Mucosa of descending colon (tissue), 3 donors: ENCODE data around the gene KCNS1. TPM values are rescaled to one million over a fixed set of nuclear protein-coding genes. Genes with fewer than 3 reads are reported as not detected.
A peak's percentile ranks its signal among the peaks of the same experiment; 100 is the strongest.

Experiments
- ATAC-seq: fragments of 200-7000 bp; cut with Tn5 transposase; one replicate; pipeline ENCODE4 v1.9.1; 2020; ENCODE audit warnings: mild to moderate bottlenecking, moderate library complexity
- DNase-seq, 3 donors: peaks; one replicate each; pipeline ENCODE4 v3.0.0-alpha.2; 2020
- H3K36me3 ChIP-seq: fragments of 200-600 bp; one replicate; pipeline ENCODE4 v1.8.0; 2021; ENCODE audit warnings: low read depth, mild to moderate bottlenecking
- H3K4me1 ChIP-seq: fragments of 200-600 bp; one replicate; pipeline ENCODE4 v1.8.0; 2021; ENCODE audit warnings: low read depth, mild to moderate bottlenecking
- H3K4me3 ChIP-seq: fragments of 200-600 bp; one replicate; pipeline ENCODE4 v1.8.0; 2021; ENCODE audit warnings: mild to moderate bottlenecking
- H3K9me3 ChIP-seq: fragments of 200-600 bp; one replicate; pipeline ENCODE4 v1.8.0; 2021; ENCODE audit warnings: mild to moderate bottlenecking
- intact Hi-C, 2 donors: fragments of 100-400 bp; cut with DNase I in 1 of 2; cut with micrococcal nuclease in 1 of 2; formaldehyde crosslinking; loops; one replicate each; pipeline versions ENCODE4 v1.11.0 to v1.11.1; 2022; cut with DNase I, micrococcal nuclease
- total RNA-seq, 3 donors: library from RNA; stranded (reverse); fragmentation: NEBNext Ultra II Directional in 2 of 3; extraction: Animal tissue kit (Norgen Biotek cat#: 25700) in 2 of 3; gene quantifications; one replicate each; pipeline versions ENCODE4 v1.2.1 to v1.2.4, GENCODE V29; 2021 to 2023
- TF ChIP-seq, protein P1 (sequence below): fragments of 200-600 bp; IDR thresholded peaks from one replicate; pipeline ENCODE4 v1.8.0; 2022; ENCODE audit warnings: antibody characterized with exemption, mild to moderate bottlenecking
- donor health status: DM: no; HTN: no; CAD: no; lungs with moderate emphysema.
- donor health status: DM: no; HTN: no; CAD: no.
- donor health status: DM: no; HTN: yes; CAD: no.

KCNS1 gene
- total RNA-seq, 3 donors from 2014 or later: 0.09 to 0.17 TPM; not detected in 1

DNA sequence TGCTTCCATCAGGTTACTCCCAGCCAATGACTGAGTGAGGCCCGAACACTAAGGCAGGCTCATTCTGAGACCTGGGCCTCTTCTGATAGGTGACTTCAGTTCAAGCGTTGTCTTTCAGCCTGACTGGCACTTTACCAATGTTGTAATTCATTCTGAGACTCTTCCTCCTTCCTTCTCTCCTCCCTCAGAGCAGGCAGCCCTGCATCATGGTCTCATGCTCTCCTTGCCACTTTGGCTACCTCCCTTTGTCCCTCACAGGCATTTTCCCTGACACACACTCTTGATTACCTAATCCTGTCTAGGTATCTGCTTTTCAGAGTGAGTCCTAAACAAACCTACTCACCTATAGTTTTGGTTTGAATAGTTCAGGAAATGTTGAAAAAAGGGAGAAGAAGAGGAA lies 36.0 kb upstream of the KCNS1 start:
- Histone ChIP-seq H3K9me3 (no peaks in the 10 kb centered on the region), H3K4me1 (peaks cover 13% of the 10 kb centered on the region), H3K36me3 (no peaks in the 10 kb centered on the region), H3K4me3 (no peak overlapping the region)
- TF ChIP-seq, protein P1, sequence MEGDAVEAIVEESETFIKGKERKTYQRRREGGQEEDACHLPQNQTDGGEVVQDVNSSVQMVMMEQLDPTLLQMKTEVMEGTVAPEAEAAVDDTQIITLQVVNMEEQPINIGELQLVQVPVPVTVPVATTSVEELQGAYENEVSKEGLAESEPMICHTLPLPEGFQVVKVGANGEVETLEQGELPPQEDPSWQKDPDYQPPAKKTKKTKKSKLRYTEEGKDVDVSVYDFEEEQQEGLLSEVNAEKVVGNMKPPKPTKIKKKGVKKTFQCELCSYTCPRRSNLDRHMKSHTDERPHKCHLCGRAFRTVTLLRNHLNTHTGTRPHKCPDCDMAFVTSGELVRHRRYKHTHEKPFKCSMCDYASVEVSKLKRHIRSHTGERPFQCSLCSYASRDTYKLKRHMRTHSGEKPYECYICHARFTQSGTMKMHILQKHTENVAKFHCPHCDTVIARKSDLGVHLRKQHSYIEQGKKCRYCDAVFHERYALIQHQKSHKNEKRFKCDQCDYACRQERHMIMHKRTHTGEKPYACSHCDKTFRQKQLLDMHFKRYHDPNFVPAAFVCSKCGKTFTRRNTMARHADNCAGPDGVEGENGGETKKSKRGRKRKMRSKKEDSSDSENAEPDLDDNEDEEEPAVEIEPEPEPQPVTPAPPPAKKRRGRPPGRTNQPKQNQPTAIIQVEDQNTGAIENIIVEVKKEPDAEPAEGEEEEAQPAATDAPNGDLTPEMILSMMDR: no peak
- DNase-seq (no peak), ATAC-seq (no peak)
- intact Hi-C loops: no loop called here

DNA sequence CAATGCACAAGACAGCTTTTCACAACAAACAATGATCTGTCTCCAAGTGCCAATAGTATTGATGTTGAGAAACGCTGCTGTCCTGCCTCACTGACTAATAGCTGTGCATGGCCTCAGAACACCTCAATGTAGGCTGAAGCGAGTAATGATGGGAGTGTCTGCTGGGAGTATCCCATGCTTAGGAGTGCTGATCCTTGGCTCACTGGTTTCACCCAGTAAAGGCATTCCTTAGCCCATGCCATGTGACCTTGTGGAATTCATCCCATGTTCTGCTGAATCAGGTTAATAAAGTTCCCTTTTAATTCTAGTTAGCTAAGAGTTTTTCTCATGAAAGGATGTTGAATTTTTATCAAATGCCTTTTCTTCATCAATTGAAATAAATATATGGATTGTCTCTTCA lies 27.2 kb upstream of the KCNS1 start:
- intact Hi-C loops: no loop called here
- DNase-seq (no peak), ATAC-seq (peak; percentile 68)
- TF ChIP-seq, protein P1: no peak
- Histone ChIP-seq H3K4me3 (no peak overlapping the region), H3K4me1 (no peaks in the 10 kb centered on the region), H3K9me3 (no peaks in the 10 kb centered on the region), H3K36me3 (no peaks in the 10 kb centered on the region)

DNA sequence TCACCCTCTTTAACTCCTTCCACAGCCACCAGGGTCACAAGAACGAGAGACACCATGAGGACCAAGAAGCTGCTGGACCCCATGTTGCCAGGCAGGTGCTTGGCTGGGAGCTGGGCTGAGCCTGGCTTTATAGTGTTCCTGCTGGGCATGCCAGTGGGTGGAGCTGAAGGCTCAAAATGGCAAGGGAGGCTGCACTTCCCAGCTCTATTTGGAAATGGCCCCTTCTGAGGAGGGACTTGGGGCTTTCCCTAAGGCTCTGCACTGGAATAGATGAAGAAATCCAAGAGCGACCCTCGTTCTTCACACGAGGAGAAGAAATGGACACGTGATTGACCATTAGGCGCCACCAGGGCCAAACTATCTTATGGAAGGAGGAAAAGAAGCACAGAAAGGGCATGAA lies 23.4 kb upstream of the KCNS1 start, which contains the start of gene WFDC12:
TSS of gene WFDC12 (minus strand) at position 101 of the 400 bp plus-strand sequence. CDS start at position 83, 18 bp downstream.
- Histone ChIP-seq H3K36me3 (no peaks in the 10 kb centered on the region), H3K4me1 (no peaks in the 10 kb centered on the region), H3K4me3 (no peak within 1 kb of the TSS), H3K9me3 (no peaks in the 10 kb centered on the region)
- no peak for DNase-seq
- ATAC-seq: no peak
- intact Hi-C loops: no loop called here
- TF ChIP-seq, protein P1: no peak

DNA sequence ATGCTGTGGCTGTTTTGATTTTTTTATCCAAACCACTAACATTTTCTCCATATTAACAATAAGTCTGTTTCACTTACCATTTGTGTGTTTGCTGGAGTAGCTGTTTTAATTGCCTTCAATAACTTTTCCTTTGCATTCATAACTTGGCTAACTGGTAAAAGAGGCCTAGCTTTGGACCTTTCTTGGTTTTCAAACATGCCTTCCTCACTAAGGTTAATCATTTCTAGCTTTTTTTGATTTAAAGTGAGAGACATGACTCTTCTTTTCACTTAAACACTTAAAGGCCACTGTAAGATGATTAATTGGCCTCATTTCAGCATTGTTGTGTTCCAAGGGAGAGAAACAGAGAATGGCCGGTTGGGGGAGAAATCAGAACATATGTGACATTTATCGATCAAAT lies 20.5 kb upstream of the KCNS1 start:
- intact Hi-C loops: no loop called here
- Histone ChIP-seq H3K4me1 (no peaks in the 10 kb centered on the region), H3K36me3 (no peaks in the 10 kb centered on the region), H3K4me3 (no peak overlapping the region), H3K9me3 (no peaks in the 10 kb centered on the region)
- TF ChIP-seq, protein P1: no peak
- DNase-seq (no peak), ATAC-seq (no peak)

DNA sequence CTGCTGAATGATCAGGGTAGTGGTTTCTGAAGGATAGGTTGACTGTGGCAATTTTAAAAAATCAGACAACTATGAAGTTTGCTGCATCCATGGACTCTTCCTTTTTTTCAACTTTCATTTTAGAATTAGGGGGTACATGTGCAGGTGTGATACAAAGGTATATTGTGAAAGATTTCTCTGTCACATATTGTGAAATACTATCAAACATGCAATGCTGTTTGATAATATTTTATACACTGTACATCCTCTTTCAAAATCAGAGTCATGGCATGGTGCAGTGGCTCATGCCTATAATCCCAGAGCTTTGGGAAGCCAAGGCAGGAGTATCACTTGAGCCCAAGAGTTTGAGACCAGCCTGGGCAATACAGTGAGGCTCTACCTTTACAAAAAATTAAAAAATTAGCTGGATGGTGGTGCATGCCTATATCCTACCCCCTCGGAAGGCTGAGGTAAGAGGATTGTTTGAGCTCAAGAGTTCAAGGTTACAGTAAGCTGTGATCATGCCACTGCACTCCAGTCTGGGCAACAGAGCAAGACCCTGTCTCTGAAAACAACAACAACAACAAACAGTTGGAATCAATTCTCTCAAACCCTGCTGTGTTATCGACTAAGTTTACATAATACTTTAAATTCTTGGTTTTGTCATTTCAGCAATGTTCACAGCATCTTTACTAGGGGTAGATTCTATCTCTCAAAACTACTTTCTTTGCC lies 18.8 kb upstream of the KCNS1 start:
- no peak for ATAC-seq
- no peak for DNase-seq
- H3K36me3 ChIP-seq: no peaks in the 10 kb centered on the region
- no peaks in the 10 kb centered on the region for H3K9me3 ChIP-seq
- intact Hi-C loops: no loop called here
- no peaks in the 10 kb centered on the region for H3K4me1 ChIP-seq
- H3K4me3 ChIP-seq: no peak overlapping the region
- TF ChIP-seq, protein P1: no peak
